Mesendoderm (in vitro differentiated cells): Measurements from ENCODE around the gene SH2D2A. TPM values are rescaled to one million over a fixed set of nuclear protein-coding genes. Genes with fewer than 3 reads are reported as not detected.

Source experiments
- DNase-seq: peaks from one replicate; pipeline ENCODE4 v3.0.0; 2013
- H2AK5ac ChIP-seq: 2 replicates; pipeline ENCODE4 v1.6.1; 2013; ENCODE audit warnings: low read length, inconsistent platforms
- H2BK120ac ChIP-seq: 2 replicates; pipeline ENCODE4 v1.6.1; 2013; ENCODE audit warnings: low read depth, mild to moderate bottlenecking, low read length, moderate library complexity, mixed read lengths
- H2BK15ac ChIP-seq: replicated peaks from 2 replicates; pipeline ENCODE4 v1.6.1; 2013; ENCODE audit warnings: low read depth, mild to moderate bottlenecking, moderate library complexity
- H2BK5ac ChIP-seq: 2 replicates; pipeline ENCODE4 v1.6.1; 2013; ENCODE audit warnings: low read length, inconsistent platforms
- H3K18ac ChIP-seq: 2 replicates; pipeline ENCODE4 v1.6.1; 2013; ENCODE audit warnings: mild to moderate bottlenecking, low read length, mixed read lengths
- H3K23ac ChIP-seq: one replicate; pipeline ENCODE4 v1.6.1; 2013; ENCODE audit warnings: low read length
- H3K27ac ChIP-seq: 2 replicates; pipeline ENCODE4 v1.5.1; 2013; ENCODE audit warnings: low read depth, mild to moderate bottlenecking, inconsistent platforms, low read length, moderate library complexity
- H3K27me3 ChIP-seq: 2 replicates; pipeline ENCODE4 v1.6.1; 2013; ENCODE audit warnings: low read length, control low read depth, mild to moderate bottlenecking, inconsistent platforms; ENCODE audit not compliant: insufficient read depth, poor library complexity
- H3K36me3 ChIP-seq: 2 replicates; pipeline ENCODE4 v1.6.1; 2013; ENCODE audit warnings: low read length, inconsistent platforms; ENCODE audit not compliant: control insufficient read depth, insufficient read depth
- H3K4ac ChIP-seq: one replicate; pipeline ENCODE4 v1.6.1; 2013; ENCODE audit warnings: low read depth, mild to moderate bottlenecking, low read length, moderate library complexity
- H3K4me1 ChIP-seq: 2 replicates; pipeline ENCODE4 v1.6.1; 2013; ENCODE audit warnings: low read depth, low read length, inconsistent platforms; ENCODE audit not compliant: control insufficient read depth
- H3K4me2 ChIP-seq: 2 replicates; pipeline ENCODE4 v1.6.1; 2013; ENCODE audit warnings: low read length
- H3K4me3 ChIP-seq: 2 replicates; pipeline ENCODE4 v1.5.1; 2013; ENCODE audit warnings: mild to moderate bottlenecking, low read length
- H3K56ac ChIP-seq: one replicate; pipeline ENCODE4 v1.6.1; 2013; ENCODE audit warnings: low read length
- H3K79me1 ChIP-seq: 2 replicates; pipeline ENCODE4 v1.6.1; 2013; ENCODE audit warnings: low read length, inconsistent platforms
- H3K79me2 ChIP-seq: 2 replicates; pipeline ENCODE4 v1.6.1; 2013; ENCODE audit warnings: mild to moderate bottlenecking, low read length; ENCODE audit not compliant: control insufficient read depth, insufficient read depth
- H3K9ac ChIP-seq: 2 replicates; pipeline ENCODE4 v1.6.1; 2013; ENCODE audit warnings: low read length, inconsistent platforms
- H4K5ac ChIP-seq: one replicate; pipeline ENCODE4 v1.6.1; 2013; ENCODE audit warnings: low read length
- H4K8ac ChIP-seq: one replicate; pipeline ENCODE4 v1.6.1; 2013; ENCODE audit warnings: low read depth, mild to moderate bottlenecking, control low read depth, low read length, moderate library complexity
- WGBS: extraction: QIAGEN DNeasy Blood & Tissue Kit; methylation state at CpG from one replicate; pipeline ENCODE4 v1.1.7; 2013; ENCODE audit warnings: low lambda C conversion rate, missing lambda C conversion rate; ENCODE audit not compliant: insufficient coverage; ENCODE audit errors: extremely low coverage; 5-methylcytosine and 5-hydroxymethylcytosine counted together
- polyA plus RNA-seq, 2 experiments: library from polyadenylated mRNA; stranded (reverse); fragments of 200-250 nt; gene quantifications; one replicate each; pipeline ENCODE4 v1.2.3, GENCODE V29; 2013

The SH2D2A gene
- 6.7 TPM for polyA plus RNA-seq (2013, experiment 1 of 2)
- 6.1 TPM for polyA plus RNA-seq (2013, experiment 2 of 2)

DNA sequence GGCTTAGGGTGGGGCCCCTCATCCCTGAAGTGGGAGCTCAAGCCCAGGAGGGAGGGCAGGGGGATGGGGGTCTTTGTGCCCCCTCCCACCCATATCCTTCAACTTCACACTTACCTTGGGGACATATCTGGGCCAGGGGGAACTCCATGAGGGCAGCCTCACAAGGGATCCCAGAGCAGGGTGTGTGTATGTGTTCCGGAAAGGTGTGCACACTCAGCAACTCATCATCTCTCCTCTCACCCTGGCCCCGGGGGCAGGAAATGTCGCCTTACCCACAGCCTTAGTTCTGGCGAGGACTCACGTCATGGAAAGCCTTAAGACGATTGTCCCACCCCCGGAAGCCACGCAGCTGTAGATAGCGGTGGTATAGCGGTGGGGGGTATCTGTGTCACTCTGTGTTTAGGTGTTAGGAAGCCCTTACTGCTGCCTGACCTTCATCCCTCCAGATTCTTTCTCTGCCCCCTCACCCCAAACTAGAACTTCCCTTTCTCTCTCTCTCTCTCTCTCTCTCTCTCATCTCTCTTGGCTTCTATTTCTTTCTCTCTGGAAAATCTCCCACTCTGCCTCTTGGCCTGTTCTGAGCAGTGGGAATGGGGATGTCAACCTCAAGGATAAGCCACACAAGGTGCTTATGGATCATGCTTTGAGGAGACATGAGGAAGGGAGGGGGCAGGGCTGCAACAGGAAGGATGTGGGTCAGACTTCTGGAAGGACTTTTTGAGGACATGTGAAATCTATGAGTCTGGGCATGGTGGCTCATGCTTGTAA lies at the start of gene SH2D2A:
Gene SH2D2A, minus strand, starts transcription at position 288 of the 768 bp plus-strand sequence. Its CDS starts 140 bp downstream, at position 148.
- Histone ChIP-seq H3K18ac (no peak within 1 kb of the TSS), H3K4me3 (no peak within 1 kb of the TSS), H3K27ac (no peak within 1 kb of the TSS), H4K5ac (no peak within 1 kb of the TSS), H2BK15ac (no peak within 1 kb of the TSS), H3K27me3 (no peaks in the 10 kb centered on the region), H3K4me1 (peaks cover 2% of the 10 kb centered on the region), H3K4me2 (no peak within 1 kb of the TSS), H2AK5ac (no peak within 1 kb of the TSS), H3K23ac (peak within 1 kb of the TSS; percentile 50), H3K56ac (peak within 1 kb of the TSS; percentile 30), H3K9ac (no peak within 1 kb of the TSS), H3K36me3 (no peaks in the 10 kb centered on the region), H2BK5ac (no peak within 1 kb of the TSS), H3K4ac (no peak within 1 kb of the TSS), H3K79me1 (no peaks in the 10 kb centered on the region), H2BK120ac (no peak within 1 kb of the TSS), H3K79me2 (no peaks in the 10 kb centered on the region), H4K8ac (no peak within 1 kb of the TSS)
- no CpG with 5 or more reads among the region's 10 CpGs for WGBS
- peak; percentile 56 for DNase-seq

DNA sequence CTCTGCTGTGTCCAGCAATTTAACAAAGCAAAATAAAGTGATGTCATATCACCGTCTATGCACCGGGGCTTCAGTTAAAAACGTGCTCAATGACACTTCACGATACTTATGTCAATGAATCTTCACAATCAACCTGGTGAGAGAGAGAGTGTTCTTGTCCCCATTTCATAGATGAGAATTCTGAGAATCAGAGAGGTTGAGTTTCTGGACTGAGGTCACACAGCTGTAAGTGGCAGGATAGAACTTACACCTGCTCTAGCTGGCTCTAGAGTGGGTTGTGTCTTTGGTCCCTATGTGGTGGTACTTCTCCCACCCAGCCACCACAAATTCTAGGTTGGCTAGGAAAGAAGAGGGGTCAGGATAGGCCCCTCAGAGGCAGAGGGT lies 49.2 kb upstream of the SH2D2A start:
- Histone ChIP-seq H3K27ac (no peak overlapping the region), H3K23ac (no peak overlapping the region), H3K9ac (no peak overlapping the region), H3K79me2 (no peaks in the 10 kb centered on the region), H2BK15ac (no peak overlapping the region), H2AK5ac (no peak overlapping the region), H2BK5ac (no peak overlapping the region), H2BK120ac (no peak overlapping the region), H3K18ac (no peak overlapping the region), H4K5ac (no peak overlapping the region), H3K27me3 (peaks cover 14% of the 10 kb centered on the region), H3K79me1 (peaks cover 3% of the 10 kb centered on the region), H3K56ac (no peak overlapping the region), H3K4me2 (no peak overlapping the region), H3K4me1 (peaks cover 9% of the 10 kb centered on the region), H4K8ac (no peak overlapping the region), H3K4me3 (no peak overlapping the region), H3K4ac (no peak overlapping the region), H3K36me3 (no peaks in the 10 kb centered on the region)
- no CpG with 5 or more reads among the region's 4 CpGs for WGBS
- no peak for DNase-seq

DNA sequence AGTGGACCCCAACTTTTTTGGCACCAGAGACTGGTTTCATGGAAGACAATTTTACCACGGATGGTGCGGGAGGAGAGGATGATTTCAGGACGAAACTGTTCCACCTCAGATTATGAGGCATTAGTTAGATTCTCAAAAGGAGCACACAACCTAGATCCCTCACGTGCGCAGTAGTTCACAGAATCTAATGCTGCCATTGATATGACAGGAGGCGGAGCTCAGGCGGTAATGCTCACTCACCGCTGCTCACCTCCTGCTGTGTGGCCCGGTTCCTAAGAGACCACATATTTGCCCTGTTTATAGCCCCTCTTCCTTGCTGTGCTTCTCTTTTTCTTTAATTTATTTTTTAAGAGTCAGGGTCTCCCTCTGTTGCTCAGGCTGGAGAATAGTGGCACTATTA lies 48.6 kb upstream of the SH2D2A start:
- Histone ChIP-seq H2AK5ac (no peak overlapping the region), H3K9ac (no peak overlapping the region), H2BK120ac (no peak overlapping the region), H3K23ac (no peak overlapping the region), H3K4ac (no peak overlapping the region), H2BK5ac (no peak overlapping the region), H3K56ac (no peak overlapping the region), H3K4me3 (no peak overlapping the region), H3K18ac (no peak overlapping the region), H3K4me1 (peaks cover 9% of the 10 kb centered on the region), H4K8ac (no peak overlapping the region), H3K27ac (no peak overlapping the region), H3K79me1 (peaks cover 3% of the 10 kb centered on the region), H3K27me3 (peaks cover 14% of the 10 kb centered on the region), H3K4me2 (no peak overlapping the region), H2BK15ac (no peak overlapping the region), H3K79me2 (no peaks in the 10 kb centered on the region), H4K5ac (no peak overlapping the region), H3K36me3 (no peaks in the 10 kb centered on the region)
- no peak for DNase-seq
- whole genome bisulfite sequencing = no CpG with 5 or more reads among the region's 9 CpGs

DNA sequence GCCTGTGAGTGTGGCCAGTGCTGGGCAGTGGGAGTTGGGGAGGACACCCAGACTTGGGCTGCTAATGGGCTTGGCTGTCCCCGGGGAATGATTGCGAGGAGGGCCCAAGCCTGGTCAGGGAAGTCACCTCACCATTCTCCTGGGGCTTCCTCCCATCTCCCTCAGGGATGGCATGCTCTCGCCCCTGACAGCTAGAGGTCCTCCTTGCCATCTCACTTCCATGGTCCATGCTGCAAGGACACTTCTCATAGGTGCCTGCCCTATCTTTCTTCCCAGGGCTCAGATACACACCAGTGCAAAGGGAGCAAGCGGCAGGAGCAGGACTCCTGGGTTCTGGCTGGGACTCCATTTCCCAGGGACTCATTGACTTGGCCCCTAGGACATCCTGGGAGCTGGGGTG lies 48.1 kb upstream of the SH2D2A start:
- Histone ChIP-seq H3K27ac (no peak overlapping the region), H3K79me1 (peaks cover 3% of the 10 kb centered on the region), H3K4me1 (peaks cover 9% of the 10 kb centered on the region), H3K36me3 (no peaks in the 10 kb centered on the region), H4K5ac (no peak overlapping the region), H4K8ac (no peak overlapping the region), H3K9ac (no peak overlapping the region), H2BK5ac (no peak overlapping the region), H2AK5ac (no peak overlapping the region), H3K23ac (no peak overlapping the region), H3K79me2 (no peaks in the 10 kb centered on the region), H2BK120ac (no peak overlapping the region), H2BK15ac (no peak overlapping the region), H3K27me3 (peaks cover 15% of the 10 kb centered on the region), H3K4ac (no peak overlapping the region), H3K18ac (no peak overlapping the region), H3K4me2 (no peak overlapping the region), H3K56ac (no peak overlapping the region), H3K4me3 (no peak overlapping the region)
- no peak for DNase-seq
- no CpG with 5 or more reads among the region's 4 CpGs for WGBS

DNA sequence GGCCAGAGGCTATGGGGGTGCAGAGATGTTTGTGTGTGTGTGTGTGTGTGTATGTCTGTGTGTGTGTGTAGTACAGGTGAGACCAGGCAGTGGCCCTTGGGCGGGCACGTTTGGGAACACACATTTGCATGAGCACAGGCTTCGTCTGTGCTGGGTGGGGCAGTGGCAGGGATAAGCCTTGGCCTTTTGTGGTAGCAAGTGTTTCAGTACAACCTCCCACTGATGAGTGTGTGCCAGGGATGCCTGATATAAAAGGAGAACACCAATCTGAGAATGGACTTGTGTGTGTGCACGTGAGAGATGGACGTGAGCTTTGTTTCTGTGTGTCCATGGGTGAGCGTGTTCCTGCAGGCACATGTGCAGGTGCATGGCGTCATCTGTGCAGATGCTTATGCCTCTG lies 47.0 kb upstream of the SH2D2A start:
- Histone ChIP-seq H2BK15ac (no peak overlapping the region), H2BK120ac (no peak overlapping the region), H3K56ac (peak overlapping the region; percentile 56), H2AK5ac (peak overlapping the region; percentile 40), H3K27me3 (peaks cover 20% of the 10 kb centered on the region), H3K4me1 (peaks cover 9% of the 10 kb centered on the region), H2BK5ac (peak overlapping the region; percentile 54), H3K4me2 (no peak overlapping the region), H3K18ac (no peak overlapping the region), H3K79me1 (peaks cover 3% of the 10 kb centered on the region), H3K27ac (no peak overlapping the region), H4K8ac (no peak overlapping the region), H4K5ac (no peak overlapping the region), H3K79me2 (no peaks in the 10 kb centered on the region), H3K9ac (no peak overlapping the region), H3K4me3 (no peak overlapping the region), H3K36me3 (no peaks in the 10 kb centered on the region), H3K23ac (no peak overlapping the region), H3K4ac (no peak overlapping the region)
- WGBS = no CpG with 5 or more reads among the region's 7 CpGs
- DNase-seq = no peak
